ENCODE data around the gene SIRT4.

SIRT4 gene

DNA sequence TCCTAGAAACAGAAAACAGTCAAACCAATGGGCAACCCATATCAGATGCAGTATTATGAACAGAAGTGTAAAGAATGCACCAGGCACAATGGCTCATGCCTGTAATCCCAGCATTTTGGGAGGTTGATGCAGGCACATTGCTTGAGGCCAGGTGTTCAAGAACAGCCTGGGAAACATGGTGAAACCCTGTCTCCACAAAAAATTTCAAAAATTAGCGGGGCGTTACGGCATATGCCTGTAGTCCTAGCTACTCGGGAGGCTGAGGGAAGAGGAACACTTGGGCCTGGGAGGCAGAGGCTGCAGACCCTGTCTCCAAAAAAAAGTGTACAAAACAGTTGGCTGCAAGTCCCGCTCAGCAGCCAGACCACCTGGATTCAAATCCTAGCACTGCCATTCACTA lies 41.5 kb upstream of the SIRT4 start:
- H3K4me3 ChIP-seq (ENCODE audit: control insufficient read depth, low read depth, low read length): no peak overlapping the region
- TF ChIP-seq, protein P1, sequence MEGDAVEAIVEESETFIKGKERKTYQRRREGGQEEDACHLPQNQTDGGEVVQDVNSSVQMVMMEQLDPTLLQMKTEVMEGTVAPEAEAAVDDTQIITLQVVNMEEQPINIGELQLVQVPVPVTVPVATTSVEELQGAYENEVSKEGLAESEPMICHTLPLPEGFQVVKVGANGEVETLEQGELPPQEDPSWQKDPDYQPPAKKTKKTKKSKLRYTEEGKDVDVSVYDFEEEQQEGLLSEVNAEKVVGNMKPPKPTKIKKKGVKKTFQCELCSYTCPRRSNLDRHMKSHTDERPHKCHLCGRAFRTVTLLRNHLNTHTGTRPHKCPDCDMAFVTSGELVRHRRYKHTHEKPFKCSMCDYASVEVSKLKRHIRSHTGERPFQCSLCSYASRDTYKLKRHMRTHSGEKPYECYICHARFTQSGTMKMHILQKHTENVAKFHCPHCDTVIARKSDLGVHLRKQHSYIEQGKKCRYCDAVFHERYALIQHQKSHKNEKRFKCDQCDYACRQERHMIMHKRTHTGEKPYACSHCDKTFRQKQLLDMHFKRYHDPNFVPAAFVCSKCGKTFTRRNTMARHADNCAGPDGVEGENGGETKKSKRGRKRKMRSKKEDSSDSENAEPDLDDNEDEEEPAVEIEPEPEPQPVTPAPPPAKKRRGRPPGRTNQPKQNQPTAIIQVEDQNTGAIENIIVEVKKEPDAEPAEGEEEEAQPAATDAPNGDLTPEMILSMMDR (IDR thresholded peaks at IDR 0.05; ENCODE audit: control insufficient read depth, insufficient read depth, low read depth, low read length, missing control alignments): no peak

DNA sequence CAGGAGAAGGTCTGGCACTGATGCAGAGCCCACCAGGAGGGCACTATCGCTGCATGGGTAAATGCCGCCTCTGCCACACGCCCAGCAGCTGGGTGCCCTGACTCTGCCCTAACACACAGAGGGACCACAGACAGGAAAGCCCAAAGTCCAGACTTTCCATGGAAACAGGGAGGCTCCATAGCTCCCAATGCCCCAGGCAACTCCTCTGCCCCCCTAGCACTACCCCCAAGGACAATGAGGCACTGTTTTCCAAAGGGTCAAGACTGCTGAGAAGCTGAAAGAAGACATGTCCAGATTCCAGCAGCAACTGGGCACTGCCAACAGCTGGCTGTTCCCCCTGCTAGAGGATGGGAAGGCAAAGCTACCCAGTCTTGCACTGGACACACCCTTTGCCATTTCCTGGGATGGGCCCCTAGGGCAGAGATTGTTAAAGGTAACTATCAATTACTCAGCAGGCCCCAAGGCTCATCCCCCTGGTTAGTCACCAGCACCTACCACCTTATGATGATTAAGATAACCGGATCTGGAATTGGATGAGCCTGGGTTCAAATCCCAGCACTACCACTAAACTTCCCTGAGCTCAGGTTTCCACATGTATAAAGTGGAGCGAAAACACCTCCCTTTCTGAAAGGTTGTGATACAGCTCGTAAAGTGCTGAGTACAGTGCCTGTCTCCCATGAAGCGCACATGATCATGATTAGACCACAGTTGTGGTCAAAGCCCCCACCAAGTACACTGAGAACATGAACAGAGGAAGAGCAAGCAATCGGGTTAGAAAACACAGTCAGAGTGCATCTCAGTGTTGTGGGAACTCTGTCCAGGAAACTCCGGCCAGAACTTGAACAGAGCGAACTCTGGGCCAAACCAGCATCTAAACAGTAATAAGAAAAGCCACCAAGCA lies 39.9 kb upstream of the SIRT4 start:
- peak overlapping the region; percentile 98 for H3K4me3 ChIP-seq (ENCODE audit: control insufficient read depth, low read depth, low read length)
- TF ChIP-seq, protein P1 (IDR thresholded peaks at IDR 0.05; ENCODE audit: control insufficient read depth, insufficient read depth, low read depth, low read length, missing control alignments): no peak
- DNase-seq (ENCODE audit: low read depth): no peak

More for the DNA sequence above, 41.5 kb upstream of the SIRT4 start:
- DNase-seq (ENCODE audit: low read depth): no peak

DNA sequence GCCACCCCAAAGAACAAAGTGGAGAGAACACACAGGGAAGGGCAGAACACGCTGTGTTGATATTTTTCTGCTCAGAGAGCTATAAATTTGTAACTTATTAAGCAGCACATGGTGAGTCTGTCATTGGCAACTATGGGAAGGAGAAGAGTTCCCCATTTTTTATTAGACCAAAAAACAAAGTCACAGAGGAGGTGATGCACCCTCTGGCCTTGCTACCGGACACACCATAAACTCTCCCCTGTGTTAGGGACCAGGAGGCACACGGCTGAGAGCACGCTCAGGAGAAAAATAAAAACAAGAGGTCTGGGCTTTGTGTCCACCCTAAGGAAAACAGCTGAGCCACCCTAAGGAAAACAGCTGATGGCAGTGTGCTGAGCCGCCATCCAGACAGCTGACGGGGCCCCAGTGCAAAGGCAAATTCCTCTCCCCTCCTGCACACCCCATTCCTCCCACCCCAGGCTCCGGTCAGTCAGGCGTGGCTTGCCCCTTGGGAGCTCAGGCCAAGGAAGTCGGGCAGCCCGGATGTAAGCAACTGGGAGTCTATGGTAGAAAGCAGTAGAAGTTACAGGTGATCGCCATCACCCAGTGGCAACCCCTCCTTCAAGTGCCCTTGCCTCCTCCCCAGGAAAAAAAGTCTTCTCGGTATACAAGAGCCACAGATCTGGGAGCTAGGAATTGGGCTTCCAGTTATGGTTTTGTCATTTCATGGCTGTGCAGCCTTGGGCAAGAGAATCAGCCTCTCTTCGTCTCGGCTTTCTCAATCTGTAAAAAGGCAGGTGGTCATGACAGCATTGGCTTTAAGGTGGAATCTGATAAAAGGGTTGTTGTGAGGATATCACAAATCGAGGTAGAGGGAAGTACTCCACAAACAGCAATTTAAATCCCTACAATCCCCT lies 39.0 kb upstream of the SIRT4 start:
- TF ChIP-seq, protein P1 (IDR thresholded peaks at IDR 0.05; ENCODE audit: control insufficient read depth, insufficient read depth, low read depth, low read length, missing control alignments): no peak
- H3K4me3 ChIP-seq (ENCODE audit: control insufficient read depth, low read depth, low read length): peak overlapping the region; percentile 98
- DNase-seq (ENCODE audit: low read depth): no peak

DNA sequence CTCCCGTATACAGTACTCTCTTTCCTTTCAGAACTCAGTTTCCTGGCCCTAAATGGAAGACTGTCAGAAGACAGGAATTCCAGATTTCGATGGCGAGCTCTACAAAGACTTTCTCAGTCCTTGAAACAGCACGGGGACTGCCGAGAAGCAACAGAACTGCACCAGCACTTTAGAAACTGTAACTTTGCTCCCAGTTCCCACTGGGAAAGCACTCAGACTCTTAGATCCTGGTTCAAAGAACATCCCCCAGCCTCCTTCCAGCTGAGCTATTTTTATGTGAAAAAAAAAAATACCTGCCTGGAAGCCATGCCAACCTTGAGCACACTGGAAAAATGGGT lies 38.4 kb upstream of the SIRT4 start:
- TF ChIP-seq, protein P1 (IDR thresholded peaks at IDR 0.05; ENCODE audit: control insufficient read depth, insufficient read depth, low read depth, low read length, missing control alignments): no peak
- DNase-seq (ENCODE audit: low read depth): no peak
- H3K4me3 ChIP-seq (ENCODE audit: control insufficient read depth, low read depth, low read length): peak overlapping the region; percentile 98

DNA sequence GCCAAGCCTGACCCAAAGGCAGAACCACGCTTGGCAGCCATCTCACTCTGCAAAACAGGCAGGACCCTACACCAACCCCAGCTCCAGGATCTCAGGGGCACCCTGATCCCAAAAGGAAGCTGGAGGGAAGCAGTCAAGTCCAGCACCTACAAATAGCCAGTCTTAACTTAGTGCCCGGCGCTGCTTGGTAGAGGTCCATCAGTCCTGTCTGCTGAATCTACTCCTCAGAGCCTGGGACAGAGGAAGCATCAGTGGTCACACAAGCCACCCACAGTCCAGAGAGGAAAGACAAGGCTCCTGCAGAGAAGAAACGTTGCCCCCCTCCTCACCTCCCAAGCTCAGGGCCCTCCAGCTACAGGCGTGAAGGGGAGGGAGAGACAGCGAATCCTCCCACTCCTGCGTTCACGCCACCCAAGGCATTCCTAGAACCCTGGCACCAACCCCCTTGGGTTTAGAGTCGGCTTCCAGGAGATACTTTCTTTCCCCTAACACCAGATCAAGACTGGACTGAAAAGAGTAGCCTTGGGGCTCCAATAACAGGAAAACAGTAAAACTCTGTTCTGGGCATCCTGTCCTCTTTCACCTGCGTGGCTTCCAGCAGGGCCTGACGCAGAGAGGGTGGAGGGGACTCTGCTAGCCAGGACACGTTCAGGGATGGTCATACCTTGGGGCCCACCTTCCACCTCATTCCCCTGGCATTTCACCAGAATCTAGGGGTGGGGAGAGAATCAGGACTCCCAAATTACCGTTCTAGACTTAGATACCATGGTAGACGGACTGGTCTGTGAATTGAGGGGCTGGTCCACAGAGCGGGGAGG lies 37.8 kb upstream of the SIRT4 start:
- TF ChIP-seq, protein P1 (IDR thresholded peaks at IDR 0.05; ENCODE audit: control insufficient read depth, insufficient read depth, low read depth, low read length, missing control alignments): no peak
- DNase-seq (ENCODE audit: low read depth): no peak
- peak overlapping the region; percentile 98 for H3K4me3 ChIP-seq (ENCODE audit: control insufficient read depth, low read depth, low read length)

DNA sequence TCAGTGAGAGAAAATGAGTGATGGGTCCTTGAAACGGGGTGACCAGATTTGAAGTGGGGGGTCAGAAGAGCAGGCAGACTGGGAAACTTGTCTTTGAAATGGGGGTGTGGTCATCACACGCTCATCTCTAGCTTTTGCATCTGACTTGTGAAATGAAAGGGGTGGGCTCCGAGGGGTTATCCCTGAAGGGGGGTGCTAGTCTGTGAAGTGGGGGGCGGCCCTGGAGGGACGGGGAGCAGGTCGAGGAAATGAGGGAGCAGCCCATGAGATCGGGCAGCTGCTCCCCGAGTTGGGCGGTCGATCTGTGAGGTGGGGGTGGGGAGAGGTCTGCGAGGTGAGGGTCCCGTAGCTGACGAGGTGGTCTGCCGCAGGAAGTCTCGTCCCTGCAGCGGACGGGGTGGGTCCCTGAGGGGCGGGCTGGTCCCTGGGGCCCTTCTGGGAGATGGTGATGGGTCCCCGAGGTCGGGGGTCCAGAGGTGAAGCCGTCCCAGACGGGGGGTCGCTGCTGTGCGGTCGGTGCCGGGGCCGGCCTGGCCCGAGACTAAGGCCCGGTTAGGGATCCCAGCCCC lies 37.1 kb upstream of the SIRT4 start:
- peak overlapping the region; percentile 98 for H3K4me3 ChIP-seq (ENCODE audit: control insufficient read depth, low read depth, low read length)
- TF ChIP-seq, protein P1 (IDR thresholded peaks at IDR 0.05; ENCODE audit: control insufficient read depth, insufficient read depth, low read depth, low read length, missing control alignments): no peak
- no peak for DNase-seq (ENCODE audit: low read depth)

All from AG09309 (cell line).